Right lung (tissue), 5 donors: ENCODE data around the gene PKDCC. TPM values are rescaled to one million over a fixed set of nuclear protein-coding genes. Genes with fewer than 3 reads are reported as not detected.
"Not testable (repeated sequence)": the region's sequence is repeated elsewhere in the genome, so short reads cannot be mapped to it uniquely, and the experiment has no call there.

ENCODE experiments used
- DNase-seq, 2 donors: peaks; one replicate each; pipeline ENCODE4 v3.0.0-alpha.2; 2013
- polyA plus RNA-seq, 5 donors: library from polyadenylated mRNA; unstranded; fragments of 120-200 nt; gene quantifications; one replicate each; pipeline versions ENCODE4 v1.2.1 to v1.2.3, GENCODE V29; 2013; ENCODE audit warnings: inconsistent platforms in 1 of 5, low replicate concordance in 1 of 5; ENCODE audit not compliant: insufficient read length in 5 of 5, insufficient read depth in 1 of 5

PKDCC gene
- polyA plus RNA-seq, 5 donors, result 97.6 to 188 (median 122) TPM

- no peak for DNase-seq
Measured at GRCh38 chr2:42029639-42030199, 18.1 kb upstream of the PKDCC start.

- no peak for DNase-seq
Measured at GRCh38 chr2:42030200-42030759, 17.5 kb upstream of the PKDCC start.

- no peak for DNase-seq
Measured at GRCh38 chr2:42030829-42031228, 17.0 kb upstream of the PKDCC start.

GRCh38 chr2:42031281-42032223, 16.3 kb upstream of the PKDCC start:
- no peak for DNase-seq

GRCh38 chr2:42032224-42032620, 15.6 kb upstream of the PKDCC start:
- no peak for DNase-seq

DNA sequence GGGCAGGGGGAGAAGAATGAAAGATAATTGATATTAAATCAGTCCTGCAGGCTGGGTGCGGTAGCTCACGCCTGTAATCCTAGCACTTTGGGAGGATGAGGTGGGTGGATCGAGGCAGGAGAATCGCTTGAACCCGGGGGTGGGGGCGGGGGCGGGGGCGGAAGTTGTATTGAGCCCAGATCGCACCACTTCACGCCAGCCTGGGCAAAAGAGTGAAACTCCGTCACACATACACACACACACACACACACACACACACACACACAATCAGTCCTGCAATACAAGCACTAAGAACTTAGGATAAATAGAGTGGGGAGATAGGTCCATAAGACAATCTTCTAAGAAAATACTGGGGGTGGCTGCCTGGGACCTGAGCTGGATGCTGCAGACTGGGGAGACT, 15.1 kb upstream of the PKDCC start:
- no peak for DNase-seq

- DNase-seq, result not testable (repeated sequence)
Measured at GRCh38 chr2:42034096-42034495, 13.7 kb upstream of the PKDCC start.

DNA sequence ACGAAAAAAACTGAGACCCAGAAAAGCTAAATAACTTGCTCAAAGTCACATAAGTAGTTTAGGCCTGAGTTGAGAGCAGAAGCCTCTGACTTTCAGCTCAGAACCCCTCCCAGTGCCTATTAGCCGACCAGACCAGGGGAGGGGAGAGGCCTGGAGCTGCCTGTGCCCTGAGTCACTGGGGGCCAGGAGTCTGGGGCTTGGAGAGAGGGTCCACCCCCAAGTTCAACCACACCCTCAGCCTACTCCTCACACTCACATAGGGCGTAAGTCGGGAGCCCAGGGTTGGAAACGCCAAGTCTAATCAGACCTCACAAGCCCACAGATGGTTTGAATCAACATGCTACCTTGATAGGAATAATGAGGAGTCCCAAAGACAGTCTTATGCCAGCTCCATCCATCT, 12.6 kb upstream of the PKDCC start:
- no peak for DNase-seq

- no peak for DNase-seq
Measured at GRCh38 chr2:42036413-42036812, 11.4 kb upstream of the PKDCC start.

- DNase-seq, result no peak
Measured at GRCh38 chr2:42036940-42037339, 10.9 kb upstream of the PKDCC start.

- no peak for DNase-seq
Measured at GRCh38 chr2:42040643-42041278, 7.1 kb upstream of the PKDCC start.

DNA sequence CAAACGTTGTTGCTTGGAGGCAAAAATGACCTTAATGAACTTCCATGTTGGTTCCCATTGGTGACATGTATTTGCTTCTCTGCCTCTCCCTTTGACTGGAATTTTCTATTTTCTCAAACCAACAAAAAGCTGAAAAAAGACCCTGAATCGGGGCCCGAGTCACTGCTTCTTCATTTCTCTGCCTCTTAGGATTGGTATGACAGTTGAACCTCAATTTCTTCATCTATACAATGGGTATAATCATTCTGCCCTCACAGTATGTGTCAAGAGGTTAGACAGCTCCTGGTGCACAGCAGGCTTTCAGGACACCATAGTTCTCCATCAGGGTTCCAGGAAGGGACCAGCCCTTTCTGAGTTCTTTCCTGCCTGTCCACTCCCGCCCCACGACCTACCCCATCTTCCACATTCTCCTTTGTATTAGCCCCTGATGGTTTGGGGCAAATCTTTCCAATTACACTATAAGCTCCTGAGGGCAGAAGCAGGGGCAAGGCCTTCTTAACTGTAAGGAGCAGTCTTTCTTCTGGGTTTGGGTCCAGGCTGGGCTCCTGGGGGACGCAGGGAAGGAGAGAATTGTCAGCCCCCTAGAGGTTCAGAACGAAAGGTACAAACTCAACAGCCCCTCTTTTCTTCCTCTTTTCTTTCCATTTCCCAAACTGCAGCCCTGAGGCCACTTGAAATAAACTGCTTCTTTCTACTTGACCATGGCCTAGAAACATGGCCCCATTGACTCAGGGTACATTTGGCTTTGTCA, 6.3 kb upstream of the PKDCC start:
- no peak for DNase-seq

- DNase-seq, result no peak
Measured at GRCh38 chr2:42042631-42043355, 5.0 kb upstream of the PKDCC start.

DNA sequence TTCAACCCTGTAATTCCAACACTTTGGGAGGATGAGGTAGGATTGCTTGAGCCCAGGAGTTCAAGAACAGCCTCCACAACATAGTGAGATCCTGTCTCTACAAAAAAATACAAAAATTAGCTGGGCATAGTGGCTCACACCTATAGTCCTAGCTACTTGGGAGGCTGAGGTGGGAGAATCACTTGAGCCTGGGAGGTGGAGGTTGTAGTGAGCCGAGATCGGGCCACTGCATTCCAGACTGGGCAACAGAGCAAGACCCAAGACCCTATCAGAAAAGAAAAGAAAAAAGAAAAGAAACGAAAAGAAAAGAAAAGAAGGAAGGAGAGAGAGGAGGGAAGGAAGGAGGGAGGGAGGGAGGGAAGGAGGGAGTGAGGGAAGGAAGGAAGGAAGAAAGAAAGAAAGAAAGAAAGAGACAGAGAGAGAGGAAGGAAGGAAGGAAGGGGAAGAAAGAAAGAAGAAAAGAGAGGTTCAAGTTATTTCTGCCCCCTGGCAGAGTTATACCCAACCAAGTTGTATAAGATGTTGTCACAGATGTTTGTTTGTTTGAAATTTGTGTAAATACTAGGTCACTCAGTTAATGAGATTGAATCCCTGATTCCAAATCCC, 3.9 kb upstream of the PKDCC start:
- DNase-seq, result no peak

GRCh38 chr2:42044939-42045338, 2.9 kb upstream of the PKDCC start:
- no peak for DNase-seq

GRCh38 chr2:42045352-42045751, 2.5 kb upstream of the PKDCC start:
- no peak for DNase-seq

- no peak for DNase-seq
Measured at GRCh38 chr2:42045848-42046748, 1.7 kb upstream of the PKDCC start.

- DNase-seq, result no peak
Measured at GRCh38 chr2:42046819-42047487, 868 bp upstream of the PKDCC start.
